ENCODE data around the gene JUND.

DNA sequence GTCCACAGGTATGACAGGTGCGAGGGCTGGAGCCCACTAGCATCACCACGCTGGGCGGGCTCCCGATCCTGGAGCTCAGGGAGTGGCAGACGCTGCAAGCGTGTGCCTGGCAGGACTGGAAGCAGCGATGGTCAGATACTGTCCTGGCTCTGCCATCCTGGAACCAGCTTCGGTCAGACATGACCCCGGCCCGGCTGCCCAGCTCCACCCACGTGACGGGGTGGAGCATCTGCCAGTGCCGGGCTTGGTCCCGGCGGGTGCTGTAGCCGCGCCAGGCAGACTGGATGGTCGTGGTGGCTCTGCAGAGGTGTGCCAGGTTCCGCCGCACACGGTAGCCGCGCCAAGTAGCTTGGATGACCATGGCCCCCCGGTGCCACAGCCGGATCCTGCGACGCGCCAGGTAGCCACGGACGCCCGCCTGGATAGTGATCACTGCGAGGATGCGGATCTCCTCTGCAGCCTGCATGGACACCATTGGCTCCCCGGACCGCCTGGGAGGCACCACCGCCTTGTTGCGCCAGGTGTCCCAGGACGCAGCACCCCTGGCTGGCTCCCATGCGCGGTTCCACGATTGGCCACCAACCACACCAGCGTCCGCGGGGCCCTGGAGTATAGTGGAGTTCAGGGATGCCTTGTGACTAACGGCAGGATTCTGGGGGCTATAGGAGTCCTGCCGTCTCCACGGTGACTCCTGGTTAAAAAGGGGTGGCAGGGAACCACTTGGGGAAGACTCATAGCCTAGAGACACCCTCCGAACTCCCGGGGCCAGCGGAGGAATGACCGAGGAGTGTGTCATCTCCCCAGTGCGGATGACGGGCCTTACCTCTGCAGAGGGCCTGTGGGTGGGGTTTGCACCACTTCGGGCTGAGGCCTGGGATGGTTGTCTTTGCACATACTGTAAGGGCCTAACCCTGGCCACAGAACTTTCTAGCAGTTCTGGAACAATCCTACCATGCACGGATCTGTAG, 23.6 kb downstream of the JUND start:
- TF ChIP-seq, protein P1, sequence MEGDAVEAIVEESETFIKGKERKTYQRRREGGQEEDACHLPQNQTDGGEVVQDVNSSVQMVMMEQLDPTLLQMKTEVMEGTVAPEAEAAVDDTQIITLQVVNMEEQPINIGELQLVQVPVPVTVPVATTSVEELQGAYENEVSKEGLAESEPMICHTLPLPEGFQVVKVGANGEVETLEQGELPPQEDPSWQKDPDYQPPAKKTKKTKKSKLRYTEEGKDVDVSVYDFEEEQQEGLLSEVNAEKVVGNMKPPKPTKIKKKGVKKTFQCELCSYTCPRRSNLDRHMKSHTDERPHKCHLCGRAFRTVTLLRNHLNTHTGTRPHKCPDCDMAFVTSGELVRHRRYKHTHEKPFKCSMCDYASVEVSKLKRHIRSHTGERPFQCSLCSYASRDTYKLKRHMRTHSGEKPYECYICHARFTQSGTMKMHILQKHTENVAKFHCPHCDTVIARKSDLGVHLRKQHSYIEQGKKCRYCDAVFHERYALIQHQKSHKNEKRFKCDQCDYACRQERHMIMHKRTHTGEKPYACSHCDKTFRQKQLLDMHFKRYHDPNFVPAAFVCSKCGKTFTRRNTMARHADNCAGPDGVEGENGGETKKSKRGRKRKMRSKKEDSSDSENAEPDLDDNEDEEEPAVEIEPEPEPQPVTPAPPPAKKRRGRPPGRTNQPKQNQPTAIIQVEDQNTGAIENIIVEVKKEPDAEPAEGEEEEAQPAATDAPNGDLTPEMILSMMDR (IDR thresholded peaks at IDR 0.05): no peak
- no peak for TF ChIP-seq POLR2AphosphoS5 (IDR thresholded peaks at IDR 0.05)
